ENCODE results near the gene OR4X2.
"Not testable (repeated sequence)": the region's sequence is repeated elsewhere in the genome, so short reads cannot be mapped to it uniquely, and the experiment has no call there.

Gene OR4X2

GRCh38 chr11:48244804-48245203, at the start of gene OR4X2:
TSS of gene OR4X2 (plus strand) at chr11:48245104. CDS start at chr11:48245104, 0 bp downstream.
- DNase-seq, result no peak

GRCh38 chr11:48207881-48208280, 37.0 kb upstream of the OR4X2 start:
- DNase-seq, result no peak

GRCh38 chr11:48210052-48210451, 34.9 kb upstream of the OR4X2 start:
- DNase-seq, result peak; percentile 33

- no peak for DNase-seq
Observed at GRCh38 chr11:48216510-48216909, 28.4 kb upstream of the OR4X2 start, which contains the start of gene OR4B1. TSS of gene OR4B1 (plus strand) at chr11:48216810. CDS start at chr11:48216810, 0 bp downstream.

GRCh38 chr11:48228761-48229160, 16.1 kb upstream of the OR4X2 start:
- DNase-seq, result no peak

GRCh38 chr11:48230057-48230456, 14.8 kb upstream of the OR4X2 start:
- DNase-seq, result not testable (repeated sequence)

GRCh38 chr11:48237727-48238126, 7.2 kb upstream of the OR4X2 start:
- DNase-seq, result no peak

GRCh38 chr11:48242501-48242900, 2.4 kb upstream of the OR4X2 start:
- DNase-seq, result no peak

- DNase-seq, result no peak
Observed at GRCh38 chr11:48248902-48249301, 4.0 kb downstream of the OR4X2 start.

- no peak for DNase-seq
Observed at GRCh38 chr11:48261600-48261999, 16.7 kb downstream of the OR4X2 start.

- DNase-seq, result no peak
Observed at GRCh38 chr11:48263423-48263911, 18.6 kb downstream of the OR4X2 start, which contains the start of gene OR4X1. TSS of gene OR4X1 (plus strand) at chr11:48263861. CDS start at chr11:48263861, 0 bp downstream.

GRCh38 chr11:48270621-48271020, 25.7 kb downstream of the OR4X2 start:
- DNase-seq, result no peak

GRCh38 chr11:48272606-48273005, 27.7 kb downstream of the OR4X2 start:
- no peak for DNase-seq

Data from EL (cell line).